ENCODE data around the gene KRTAP10-12. TPM values are rescaled to one million over a fixed set of nuclear protein-coding genes. Genes with fewer than 3 reads are reported as not detected.

Gene KRTAP10-12
- total RNA-seq, 4 donors from 2014 or later = not detected

DNA sequence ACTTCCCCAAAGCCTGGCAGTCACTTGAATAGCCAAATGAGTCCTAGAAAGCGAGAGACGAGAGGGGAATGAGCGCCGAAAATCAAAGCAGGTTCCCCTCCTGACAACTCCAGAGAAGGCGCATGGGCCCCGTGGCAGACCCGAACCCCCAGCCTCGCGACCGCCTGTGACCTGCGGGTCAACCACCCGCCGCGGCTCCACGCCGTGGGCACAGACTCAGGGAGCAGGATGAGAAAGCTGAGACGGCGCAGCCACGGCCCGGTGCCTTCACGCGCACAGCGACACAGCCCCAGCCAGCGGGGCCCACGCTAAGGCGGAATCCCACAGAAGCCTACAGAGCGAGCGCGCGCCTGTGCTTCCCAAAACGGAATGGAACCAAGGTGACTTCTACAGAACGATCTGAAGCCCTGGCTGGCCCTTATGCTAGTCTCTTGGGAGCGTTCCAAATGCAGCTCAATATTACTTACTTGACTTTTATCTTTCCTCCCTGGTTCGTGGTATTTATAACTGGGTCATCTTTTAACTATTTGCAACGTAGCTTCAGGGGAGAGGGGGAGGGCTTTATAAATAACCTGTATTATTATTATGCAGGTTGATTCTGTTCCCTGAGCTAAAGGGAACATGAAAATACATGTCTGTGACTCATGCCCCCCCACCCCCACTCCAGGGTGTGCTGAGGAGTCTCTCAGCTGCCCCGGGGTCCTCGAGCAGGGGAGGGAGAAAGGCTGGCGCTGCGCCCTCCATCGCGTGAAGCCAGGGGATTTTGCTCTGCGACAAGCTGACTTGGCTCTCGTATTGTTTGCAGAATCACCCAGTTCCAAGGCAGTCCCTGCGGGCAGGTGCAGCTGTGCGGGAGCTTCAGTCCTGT lies 12.7 kb downstream of the KRTAP10-12 start:
- Histone ChIP-seq H3K9me3 (peaks cover 0 to 7% (median 5%) of the 10 kb centered on the region in 3 donors), H3K4me1 (peaks cover 0 to 39% (median 13%) of the 10 kb centered on the region in 3 donors), H3K27ac (no peak overlapping the region), H3K27me3 (peaks cover 9 to 100% (median 41%) of the 10 kb centered on the region in 4 donors), H3K36me3 (no peaks in the 10 kb centered on the region), H3K4me3 (no peak overlapping the region)
- TF ChIP-seq, protein P1, sequence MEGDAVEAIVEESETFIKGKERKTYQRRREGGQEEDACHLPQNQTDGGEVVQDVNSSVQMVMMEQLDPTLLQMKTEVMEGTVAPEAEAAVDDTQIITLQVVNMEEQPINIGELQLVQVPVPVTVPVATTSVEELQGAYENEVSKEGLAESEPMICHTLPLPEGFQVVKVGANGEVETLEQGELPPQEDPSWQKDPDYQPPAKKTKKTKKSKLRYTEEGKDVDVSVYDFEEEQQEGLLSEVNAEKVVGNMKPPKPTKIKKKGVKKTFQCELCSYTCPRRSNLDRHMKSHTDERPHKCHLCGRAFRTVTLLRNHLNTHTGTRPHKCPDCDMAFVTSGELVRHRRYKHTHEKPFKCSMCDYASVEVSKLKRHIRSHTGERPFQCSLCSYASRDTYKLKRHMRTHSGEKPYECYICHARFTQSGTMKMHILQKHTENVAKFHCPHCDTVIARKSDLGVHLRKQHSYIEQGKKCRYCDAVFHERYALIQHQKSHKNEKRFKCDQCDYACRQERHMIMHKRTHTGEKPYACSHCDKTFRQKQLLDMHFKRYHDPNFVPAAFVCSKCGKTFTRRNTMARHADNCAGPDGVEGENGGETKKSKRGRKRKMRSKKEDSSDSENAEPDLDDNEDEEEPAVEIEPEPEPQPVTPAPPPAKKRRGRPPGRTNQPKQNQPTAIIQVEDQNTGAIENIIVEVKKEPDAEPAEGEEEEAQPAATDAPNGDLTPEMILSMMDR (IDR thresholded peaks at IDR 0.05) = no peak
- TF ChIP-seq POLR2A (IDR thresholded peaks at IDR 0.05) = no peak
- DNase-seq = no peak
- intact Hi-C loops (cut with DNase I) = no loop called here
- WGBS, 2 donors = 5 to 12% methylated on average over 11 to 15 of the region's 45 CpGs

DNA sequence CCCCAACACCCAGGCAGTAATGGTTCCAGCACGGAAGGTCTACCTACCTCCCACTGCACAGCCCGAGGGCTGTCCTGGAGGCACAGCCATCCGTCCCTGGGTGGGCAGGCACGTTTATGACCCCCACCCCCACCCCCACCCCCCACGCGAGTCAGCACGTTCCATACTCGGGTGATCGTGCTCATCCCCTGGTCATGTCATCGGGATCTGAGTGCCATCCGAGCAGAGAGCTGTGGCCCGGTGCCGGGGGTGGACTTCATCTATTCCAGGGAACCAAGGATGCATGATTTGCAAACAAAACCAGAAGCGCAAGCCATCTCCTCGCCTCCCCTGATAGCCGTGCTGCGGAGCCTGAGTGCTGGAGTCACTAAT lies 13.3 kb downstream of the KRTAP10-12 start:
- Histone ChIP-seq H3K4me3 (no peak overlapping the region), H3K27me3 (peaks cover 9 to 100% (median 41%) of the 10 kb centered on the region in 4 donors), H3K9me3 (peaks cover 0 to 7% (median 5%) of the 10 kb centered on the region in 3 donors), H3K27ac (no peak overlapping the region), H3K36me3 (no peaks in the 10 kb centered on the region), H3K4me1 (peaks cover 0 to 39% (median 13%) of the 10 kb centered on the region in 3 donors)
- intact Hi-C loops (cut with DNase I) = no loop called here
- no peak for DNase-seq
- no peak for TF ChIP-seq POLR2A (IDR thresholded peaks at IDR 0.05)
- TF ChIP-seq, protein P1 (IDR thresholded peaks at IDR 0.05) = no peak
- WGBS, 2 donors = 0% methylated on average over 1 to 13 of the region's 17 CpGs

DNA sequence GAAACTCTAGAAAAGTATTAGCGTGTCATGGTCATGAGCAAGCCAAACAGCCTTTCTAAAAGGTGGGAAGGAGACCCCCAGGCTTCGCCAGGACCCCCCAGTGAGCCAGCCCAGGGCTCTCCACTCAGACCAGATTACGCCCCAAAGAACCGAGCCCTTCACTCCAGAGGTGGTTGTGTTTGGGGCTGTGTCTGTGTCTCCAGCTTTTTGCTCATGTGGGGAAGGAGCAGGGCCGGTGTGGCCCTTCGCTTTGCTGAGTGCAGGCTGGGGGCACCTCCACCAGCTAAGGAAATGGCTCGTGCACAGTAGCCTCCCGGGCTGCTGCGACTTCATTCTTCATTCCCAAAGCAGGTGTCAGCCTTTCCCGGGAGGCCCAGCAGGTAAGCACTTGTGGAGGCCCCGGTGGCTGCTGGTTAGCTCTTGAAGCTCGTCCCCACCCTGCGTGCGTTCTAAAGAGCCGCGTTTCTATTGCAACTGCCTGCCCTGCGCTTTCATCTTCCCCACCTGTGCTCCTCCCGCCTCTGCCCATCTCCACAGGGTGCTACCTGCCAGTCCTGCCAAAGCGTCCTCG lies 13.9 kb downstream of the KRTAP10-12 start:
- H3K4me1 ChIP-seq = peaks cover 0 to 39% (median 13%) of the 10 kb centered on the region in 3 donors
- H3K36me3 ChIP-seq = no peaks in the 10 kb centered on the region
- no peak for DNase-seq
- intact Hi-C loops (cut with DNase I) = no loop called here
- 4 to 14% methylated on average over 9 to 13 of the region's 20 CpGs for WGBS, 2 donors
- TF ChIP-seq, protein P1 (IDR thresholded peaks at IDR 0.05) = no peak
- no peak for TF ChIP-seq POLR2A (IDR thresholded peaks at IDR 0.05)
- H3K9me3 ChIP-seq = peaks cover 0 to 7% (median 5%) of the 10 kb centered on the region in 3 donors
- no peak overlapping the region for H3K27ac ChIP-seq
- H3K27me3 ChIP-seq = peaks cover 9 to 100% (median 41%) of the 10 kb centered on the region in 4 donors
- no peak overlapping the region for H3K4me3 ChIP-seq

DNA sequence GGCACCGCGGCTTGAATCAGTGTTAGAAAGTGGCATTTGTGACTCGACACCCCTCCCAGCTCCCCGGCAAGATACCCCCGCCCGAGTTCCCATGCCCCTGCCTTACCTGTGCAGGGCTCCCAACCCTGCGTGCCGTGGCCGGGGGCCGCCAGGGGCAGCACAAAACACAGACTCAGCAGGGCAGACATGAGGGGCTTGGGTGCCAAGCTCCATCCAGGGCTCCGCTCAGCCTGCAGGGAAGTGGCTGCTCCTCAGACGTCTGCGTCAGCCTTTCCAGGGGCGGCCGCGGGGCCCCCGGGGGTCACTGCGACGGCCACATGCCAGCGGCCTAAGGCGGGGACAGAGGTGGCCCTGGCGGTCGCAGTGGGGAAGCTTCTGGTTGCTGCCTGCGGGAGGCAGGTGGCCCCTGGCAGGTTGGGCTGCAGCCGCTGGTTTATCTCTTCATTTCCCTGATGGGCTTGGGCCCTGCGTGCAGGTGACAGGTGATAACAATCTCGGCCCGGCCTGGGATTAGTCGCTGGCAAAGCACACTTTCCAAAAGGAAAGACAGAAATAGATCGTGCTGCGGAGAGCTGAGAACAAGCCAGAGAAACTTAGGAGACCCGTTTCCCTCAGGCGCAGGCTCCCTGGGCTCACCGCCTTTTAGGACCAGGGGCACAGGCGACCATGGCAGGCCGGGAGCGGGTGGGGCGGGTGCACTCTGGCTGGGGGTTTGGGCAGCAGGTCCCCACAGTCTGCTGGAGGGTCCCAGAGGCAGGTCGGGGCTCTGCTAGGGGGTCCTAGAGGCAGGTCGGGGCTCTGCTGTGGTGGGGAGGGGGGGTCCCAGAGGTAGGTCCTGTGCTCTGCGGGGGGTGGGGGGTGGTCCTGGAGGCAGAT lies 14.6 kb downstream of the KRTAP10-12 start, which contains the start of gene TSPEAR:
Gene TSPEAR, minus strand, starts transcription at position 246 of the 876 bp plus-strand sequence. Its CDS starts 58 bp downstream, at position 188.
- TF ChIP-seq, protein P1 (IDR thresholded peaks at IDR 0.05) = no peak
- TF ChIP-seq POLR2A (IDR thresholded peaks at IDR 0.05) = no peak
- peaks cover 9 to 96% (median 38%) of the 10 kb centered on the region in 4 donors for H3K27me3 ChIP-seq
- H3K4me3 ChIP-seq = no peak within 1 kb of the TSS
- intact Hi-C loops (cut with DNase I) = no loop called here
- peaks cover 0 to 39% (median 13%) of the 10 kb centered on the region in 3 donors for H3K4me1 ChIP-seq
- WGBS, 2 donors = 5% methylated on average over 17 of the region's 41 CpGs; no CpG with 5 or more reads in 1 of the 2 donors
- H3K9me3 ChIP-seq = no peaks in the 10 kb centered on the region
- no peak within 1 kb of the TSS for H3K27ac ChIP-seq
- no peaks in the 10 kb centered on the region for H3K36me3 ChIP-seq
- no peak for DNase-seq

Data from esophagus squamous epithelium (tissue), 5 donors.